Stimulated activated CD4-positive, alpha-beta T cell treated with anti-CD3 and anti-CD28 coated beads, TNF-alpha, amount 100 ng/mL, for 24 hours (primary cell): ENCODE data around the gene POLR3GL.

Experiments
- DNase-seq, 3 experiments: peaks; one replicate each; pipeline ENCODE4 v3.0.0-alpha.2; 2020; ENCODE audit warnings: low read depth in 3 of 3

Gene POLR3GL

GRCh38 chr1:145949219-145949618, 15.3 kb upstream of the POLR3GL start:
- no peak for DNase-seq

GRCh38 chr1:145951526-145951925, 13.0 kb upstream of the POLR3GL start:
- DNase-seq = no peak

GRCh38 chr1:145952903-145953302, 11.6 kb upstream of the POLR3GL start:
- DNase-seq = no peak

GRCh38 chr1:145953861-145954260, 10.6 kb upstream of the POLR3GL start:
- DNase-seq = no peak

- no peak for DNase-seq
These were observed 9.1 kb upstream of the POLR3GL start for GRCh38 chr1:145955436-145955835.

GRCh38 chr1:145956361-145956760, 8.1 kb upstream of the POLR3GL start:
- DNase-seq = no peak

GRCh38 chr1:145956781-145957442, 7.6 kb upstream of the POLR3GL start:
- no peak for DNase-seq

- DNase-seq = peak; percentile 87 to 95 (median 92)
These were observed 6.8 kb upstream of the POLR3GL start, which contains the start of gene LIX1L for GRCh38 chr1:145957443-145958319. Gene LIX1L (minus strand): TSS chr1:145958017. CDS start chr1:145957927, 90 bp downstream.

- DNase-seq = no peak
These were observed 5.8 kb upstream of the POLR3GL start for GRCh38 chr1:145958734-145959133.

- DNase-seq = no peak
These were observed 5.2 kb upstream of the POLR3GL start for GRCh38 chr1:145959333-145959732.

GRCh38 chr1:145959957-145960467, 4.5 kb upstream of the POLR3GL start:
- no peak for DNase-seq

GRCh38 chr1:145960468-145961108, 3.9 kb upstream of the POLR3GL start:
- DNase-seq = peak in 1 of 3 experiments; percentile 48

GRCh38 chr1:145961109-145961424, 3.4 kb upstream of the POLR3GL start:
- no peak for DNase-seq

- peak; percentile 30 to 70 (median 41) for DNase-seq
These were observed 2.9 kb upstream of the POLR3GL start for GRCh38 chr1:145961425-145962156.

GRCh38 chr1:145962157-145963102, 2.1 kb upstream of the POLR3GL start:
- DNase-seq = peak in 1 of 3 experiments; percentile 37

- DNase-seq = no peak
These were observed 1.0 kb upstream of the POLR3GL start for GRCh38 chr1:145963265-145964019.

GRCh38 chr1:145965119-145965744, 742 bp downstream of the POLR3GL start:
- DNase-seq = no peak

GRCh38 chr1:145967288-145967687, 2.8 kb downstream of the POLR3GL start:
- DNase-seq = no peak

GRCh38 chr1:145972580-145972979, 8.1 kb downstream of the POLR3GL start:
- DNase-seq = no peak
